ENCODE data around the gene MMGT1. TPM values are rescaled to one million over a fixed set of nuclear protein-coding genes. Genes with fewer than 3 reads are reported as not detected.

MMGT1 gene
- total RNA-seq, 2 donors from 2014 or later = 4.6 to 13.2 TPM

DNA sequence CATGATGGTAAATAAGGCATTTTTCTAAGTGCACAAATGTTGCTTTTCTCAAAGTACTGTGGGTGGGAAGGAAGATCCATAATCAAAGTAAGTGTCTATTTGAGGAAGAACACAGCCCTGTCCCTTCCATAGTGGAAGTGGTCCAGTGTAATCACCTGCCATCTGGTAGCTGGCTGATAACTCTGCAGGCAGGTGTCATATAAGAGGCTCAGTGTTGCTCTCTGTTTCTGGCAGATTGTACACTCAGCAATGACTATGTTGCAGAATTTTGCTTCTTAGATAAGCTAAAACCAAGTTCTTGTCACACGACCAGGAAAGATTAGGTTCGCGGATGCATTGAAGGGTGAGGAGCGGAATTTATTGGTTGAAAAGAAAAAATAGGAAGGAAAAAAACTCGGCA is 59.4 kb downstream of the MMGT1 start:
- no peaks in the 10 kb centered on the region for H3K4me1 ChIP-seq
- TF ChIP-seq, protein P1, sequence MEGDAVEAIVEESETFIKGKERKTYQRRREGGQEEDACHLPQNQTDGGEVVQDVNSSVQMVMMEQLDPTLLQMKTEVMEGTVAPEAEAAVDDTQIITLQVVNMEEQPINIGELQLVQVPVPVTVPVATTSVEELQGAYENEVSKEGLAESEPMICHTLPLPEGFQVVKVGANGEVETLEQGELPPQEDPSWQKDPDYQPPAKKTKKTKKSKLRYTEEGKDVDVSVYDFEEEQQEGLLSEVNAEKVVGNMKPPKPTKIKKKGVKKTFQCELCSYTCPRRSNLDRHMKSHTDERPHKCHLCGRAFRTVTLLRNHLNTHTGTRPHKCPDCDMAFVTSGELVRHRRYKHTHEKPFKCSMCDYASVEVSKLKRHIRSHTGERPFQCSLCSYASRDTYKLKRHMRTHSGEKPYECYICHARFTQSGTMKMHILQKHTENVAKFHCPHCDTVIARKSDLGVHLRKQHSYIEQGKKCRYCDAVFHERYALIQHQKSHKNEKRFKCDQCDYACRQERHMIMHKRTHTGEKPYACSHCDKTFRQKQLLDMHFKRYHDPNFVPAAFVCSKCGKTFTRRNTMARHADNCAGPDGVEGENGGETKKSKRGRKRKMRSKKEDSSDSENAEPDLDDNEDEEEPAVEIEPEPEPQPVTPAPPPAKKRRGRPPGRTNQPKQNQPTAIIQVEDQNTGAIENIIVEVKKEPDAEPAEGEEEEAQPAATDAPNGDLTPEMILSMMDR (IDR thresholded peaks at IDR 0.05) = no peak
- no peak for TF ChIP-seq POLR2A (IDR thresholded peaks at IDR 0.05)
- no peaks in the 10 kb centered on the region for H3K36me3 ChIP-seq (replicated peaks in 1 of 2; ENCODE audit: insufficient read depth in 1 of 2, low read depth in 2 of 2)
- intact Hi-C loops (cut with DNase I) = no loop called here
- no peak overlapping the region for H3K27ac ChIP-seq
- WGBS, 2 donors = 77 to 86% methylated on average over 4 of the region's 5 CpGs
- H3K27me3 ChIP-seq = no peaks in the 10 kb centered on the region
- DNase-seq = no peak
- no peak overlapping the region for H3K4me3 ChIP-seq
- H3K9me3 ChIP-seq = no peaks in the 10 kb centered on the region
- no peak for ATAC-seq

Other genes with a start within 250 kb of the MMGT1 start
- not detected for gene CT45A3, start 205.8 kb downstream of the MMGT1 start, total RNA-seq
- gene CT45A5, start 188.5 kb downstream of the MMGT1 start, total RNA-seq = not detected
- gene CT45A6, start 171.2 kb downstream of the MMGT1 start, total RNA-seq = not detected
- not detected for gene CT45A2, start 154.0 kb downstream of the MMGT1 start, total RNA-seq
- gene CT45A7, start 136.7 kb downstream of the MMGT1 start, total RNA-seq = not detected
- not detected for gene CT45A8, start 119.5 kb downstream of the MMGT1 start, total RNA-seq
- gene CT45A9, start 102.2 kb downstream of the MMGT1 start, total RNA-seq = not detected
- not detected for gene CT45A10, start 80.5 kb downstream of the MMGT1 start, total RNA-seq
- gene SAGE1, start 80.3 kb downstream of the MMGT1 start, total RNA-seq = not detected
- 1 to 10 TPM; 1.6 to 6.2 TPM for gene SLC9A6, start 11.4 kb upstream of the MMGT1 start, total RNA-seq
- 100 to 1,000 TPM in 1 of 2 donors, 10 to 100 TPM in 1; 40.2 to 125 TPM for gene FHL1, start 173.5 kb upstream of the MMGT1 start, total RNA-seq